ENCODE data around the gene ANKS1B. TPM values are rescaled to one million over a fixed set of nuclear protein-coding genes. Genes with fewer than 3 reads are reported as not detected.

The ANKS1B gene
- total RNA-seq, 1 experiment from 2014 or later, result 0.11 TPM

GRCh38 chr12:98894412-98895085 lies 1090.2 kb downstream of the ANKS1B start:
- DNase-seq (ENCODE audit: low read depth), result no peak

DNA sequence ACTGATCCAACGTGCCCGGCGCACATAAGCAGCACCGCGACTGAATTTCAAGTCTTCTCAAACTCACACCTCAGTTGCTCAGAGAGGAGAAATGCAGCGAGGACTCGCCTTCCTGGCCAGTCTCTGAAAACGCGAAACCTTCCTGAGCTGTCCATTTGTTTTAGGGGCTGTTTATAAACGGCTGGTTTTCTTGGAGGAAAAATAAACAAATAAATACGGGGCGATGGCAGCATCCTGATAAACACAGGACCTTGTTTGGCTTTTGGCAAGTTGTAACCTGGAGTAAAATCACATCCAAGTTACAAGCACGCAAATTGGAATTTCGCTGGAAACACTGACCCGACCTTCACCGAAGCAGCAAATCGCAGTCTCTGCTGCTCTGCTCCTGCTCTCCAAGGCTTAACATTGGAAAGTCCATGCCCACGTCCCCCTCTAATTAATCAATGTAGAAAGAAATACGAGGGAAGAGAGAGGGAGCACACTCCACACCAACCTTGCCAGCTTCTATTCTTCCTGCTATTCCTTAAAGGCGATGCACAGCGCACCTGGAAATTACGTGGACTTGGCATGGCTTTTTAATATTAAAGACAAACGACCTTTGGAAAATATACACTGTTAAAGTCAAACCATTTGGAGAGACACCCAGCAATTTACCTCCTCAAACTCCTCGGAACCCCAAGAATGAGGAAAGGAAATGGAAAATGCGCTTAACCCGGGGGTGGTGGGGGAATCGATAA lies 1090.9 kb downstream of the ANKS1B start:
- no peak for DNase-seq (ENCODE audit: low read depth)

- DNase-seq (ENCODE audit: low read depth), result no peak
Observed at GRCh38 chr12:98893126-98893674, 1091.5 kb downstream of the ANKS1B start.

GRCh38 chr12:98885778-98886177 lies 1099.0 kb downstream of the ANKS1B start:
- DNase-seq (ENCODE audit: low read depth), result no peak

- no peak for DNase-seq (ENCODE audit: low read depth)
Observed at GRCh38 chr12:98883231-98883630, 1101.5 kb downstream of the ANKS1B start.

- no peak for DNase-seq (ENCODE audit: low read depth)
Observed at GRCh38 chr12:98882526-98882925, 1102.2 kb downstream of the ANKS1B start.

DNA sequence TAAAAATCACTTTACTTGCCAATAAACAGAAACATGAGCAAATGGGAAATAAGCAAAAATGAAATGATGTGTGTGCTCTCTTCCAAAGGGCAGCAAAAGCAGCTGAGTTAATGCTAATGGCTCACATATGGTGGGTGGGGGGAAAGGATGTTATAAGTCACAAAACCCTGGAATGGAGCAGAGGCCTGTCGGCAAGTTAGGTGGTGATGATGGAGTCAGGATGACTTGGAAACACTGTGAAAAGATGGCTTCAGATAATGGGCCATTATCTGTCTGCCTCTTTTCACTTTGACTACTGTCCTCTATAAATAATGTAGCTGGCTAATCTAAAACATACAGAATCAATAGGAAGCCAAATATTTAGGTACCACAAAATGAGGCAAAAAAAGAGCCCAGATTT lies 1111.0 kb downstream of the ANKS1B start:
- DNase-seq (ENCODE audit: low read depth), result no peak

DNA sequence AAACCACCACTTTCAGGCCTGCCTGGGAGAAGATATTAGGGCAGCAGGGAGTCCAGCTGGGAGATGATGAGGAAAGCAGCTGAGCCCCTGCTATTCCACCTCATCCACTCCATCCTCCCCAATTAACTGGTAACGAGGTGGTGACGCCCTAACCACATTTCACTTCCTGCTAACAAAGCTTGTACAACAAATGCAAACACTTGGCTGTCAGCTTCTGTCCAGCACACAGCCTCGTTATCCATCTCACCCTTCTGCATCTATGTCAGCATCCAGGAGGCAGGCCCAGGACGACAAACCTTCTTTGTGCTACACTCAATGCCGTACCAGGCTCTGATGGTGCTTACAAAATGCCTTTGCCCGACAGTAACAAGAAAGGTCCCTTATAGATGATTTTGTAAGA lies 1114.2 kb downstream of the ANKS1B start:
- DNase-seq (ENCODE audit: low read depth), result no peak

DNA sequence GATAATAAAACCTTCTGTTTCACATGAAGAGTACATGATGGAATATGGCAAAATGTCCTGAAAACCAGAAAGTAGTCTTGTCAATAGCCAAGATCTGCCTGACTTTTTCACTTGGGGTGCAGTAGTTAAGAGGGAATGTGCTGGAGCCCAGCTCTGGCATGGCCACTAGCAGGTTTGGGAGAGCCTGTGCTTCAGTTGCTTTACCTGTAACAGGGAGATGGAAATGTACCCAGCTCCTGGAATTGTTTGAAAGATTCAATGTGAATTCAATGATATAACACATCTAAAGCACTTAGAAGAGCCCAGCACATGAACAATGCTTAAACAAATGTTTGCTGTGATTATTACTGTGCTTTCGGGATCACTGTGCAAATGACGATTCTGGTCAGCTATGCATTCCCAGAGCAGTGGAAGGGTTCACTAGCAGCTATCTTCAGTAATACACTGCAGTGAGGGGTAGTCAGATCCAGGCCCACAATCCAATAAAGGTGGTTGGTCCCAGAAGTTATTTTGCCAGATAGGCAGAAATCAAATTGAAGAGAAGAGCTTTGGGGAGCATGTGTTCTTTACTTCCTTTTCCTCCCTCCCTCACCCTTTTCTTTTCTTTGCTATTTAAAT lies 1114.7 kb downstream of the ANKS1B start:
- no peak for DNase-seq (ENCODE audit: low read depth)

GRCh38 chr12:98868538-98868937 lies 1116.2 kb downstream of the ANKS1B start:
- DNase-seq (ENCODE audit: low read depth), result no peak

DNA sequence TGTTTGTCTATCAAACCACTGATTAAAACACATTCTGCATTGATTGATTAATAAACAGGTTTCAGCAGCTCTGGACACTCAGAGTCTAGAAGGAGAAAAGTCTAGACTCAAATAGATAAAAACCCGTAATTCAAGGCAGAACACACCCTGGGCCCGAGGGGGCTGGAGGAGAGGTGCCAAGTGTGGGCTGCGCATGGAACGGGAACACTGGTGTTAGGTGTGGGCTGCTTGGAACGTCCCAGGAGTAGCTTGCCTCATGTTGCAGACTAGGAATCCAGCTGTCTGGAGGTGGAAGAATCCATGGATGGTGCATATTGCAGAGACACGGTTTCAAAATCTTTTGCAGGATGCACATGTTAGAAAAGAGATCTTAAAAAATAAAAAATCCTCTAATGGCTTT lies 1116.7 kb downstream of the ANKS1B start:
- no peak for DNase-seq (ENCODE audit: low read depth)

GRCh38 chr12:98864363-98864762 lies 1120.4 kb downstream of the ANKS1B start:
- DNase-seq (ENCODE audit: low read depth), result no peak

GRCh38 chr12:98863167-98863566 lies 1121.6 kb downstream of the ANKS1B start:
- DNase-seq (ENCODE audit: low read depth), result no peak

GRCh38 chr12:98861251-98861650 lies 1123.5 kb downstream of the ANKS1B start:
- DNase-seq (ENCODE audit: low read depth), result no peak

GRCh38 chr12:98856897-98857540 lies 1127.7 kb downstream of the ANKS1B start:
- no peak for DNase-seq (ENCODE audit: low read depth)

- no peak for DNase-seq (ENCODE audit: low read depth)
Observed at GRCh38 chr12:98852181-98852580, 1132.6 kb downstream of the ANKS1B start.

GRCh38 chr12:98847242-98847641 lies 1137.5 kb downstream of the ANKS1B start:
- no peak for DNase-seq (ENCODE audit: low read depth)

DNA sequence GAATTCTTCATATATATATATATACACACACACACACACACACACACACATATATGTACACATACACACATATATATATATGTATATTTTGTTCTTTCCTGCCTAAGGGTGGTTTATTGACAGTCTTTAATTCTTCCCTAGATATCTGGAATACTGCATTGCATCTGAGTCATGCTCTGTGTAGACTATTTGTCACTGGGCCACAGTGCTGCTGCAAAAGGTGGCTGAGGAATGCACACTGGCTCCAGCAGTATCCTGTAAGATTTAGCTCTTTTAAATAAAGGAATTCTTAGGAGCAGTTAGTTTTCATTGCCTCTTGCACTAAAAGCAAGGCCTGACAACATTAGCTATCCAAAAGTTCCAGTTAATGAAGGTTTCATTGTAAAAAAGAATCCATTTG lies 1138.8 kb downstream of the ANKS1B start:
- no peak for DNase-seq (ENCODE audit: low read depth)

- DNase-seq (ENCODE audit: low read depth), result no peak
Observed at GRCh38 chr12:98840325-98840724, 1144.4 kb downstream of the ANKS1B start.

- peak; percentile 14 for DNase-seq (ENCODE audit: low read depth)
Observed at GRCh38 chr12:98838231-98838647, 1146.5 kb downstream of the ANKS1B start.

DNA sequence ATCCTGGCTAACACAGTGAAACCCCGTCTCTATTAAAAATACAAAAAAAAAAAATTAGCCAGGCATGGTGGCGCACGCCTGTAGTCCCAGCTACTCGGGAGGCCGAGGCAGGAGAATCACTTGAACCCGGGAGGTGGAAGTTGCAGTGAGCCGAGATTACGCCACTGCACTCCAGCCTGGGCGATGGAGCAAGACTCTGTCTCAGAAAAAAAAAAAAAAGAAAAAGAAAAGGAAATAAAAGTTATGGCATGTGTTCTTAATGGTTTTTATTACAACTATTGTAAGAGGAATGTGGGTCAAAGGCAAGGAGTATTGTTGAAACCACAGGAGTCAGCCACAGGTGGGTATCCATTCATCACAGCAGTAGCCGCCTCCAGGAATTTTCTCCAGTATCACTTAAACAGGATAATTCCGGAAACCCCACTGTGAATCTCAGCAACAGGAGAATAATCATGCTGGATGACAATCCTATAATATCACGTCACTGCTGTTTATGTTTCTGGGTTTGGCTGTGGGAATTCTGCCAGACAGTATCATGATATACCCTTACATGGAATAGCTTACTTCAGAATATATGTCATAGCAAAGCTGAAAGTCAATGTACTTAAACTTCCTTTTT lies 1147.5 kb downstream of the ANKS1B start:
- DNase-seq (ENCODE audit: low read depth), result peak; percentile 1

GRCh38 chr12:98830657-98831056 lies 1154.1 kb downstream of the ANKS1B start:
- no peak for DNase-seq (ENCODE audit: low read depth)
